Psoas muscle (tissue), 8 donors: ENCODE data around the gene TBC1D17. TPM values are rescaled to one million over a fixed set of nuclear protein-coding genes. Genes with fewer than 3 reads are reported as not detected.

Experiments used
- ATAC-seq, 4 donors: fragments of 200-7000 bp; cut with Tn5 transposase; one replicate each; pipeline ENCODE4 v1.9.1; 2020; ENCODE audit warnings: moderate library complexity in 3 of 4, mild to moderate bottlenecking in 2 of 4
- DNase-seq, 2 donors: peaks; one replicate each; pipeline ENCODE4 v3.0.0-alpha.2; 2020
- H3K27ac ChIP-seq: fragments of 200-600 bp; one replicate; pipeline ENCODE4 v1.8.0; 2022
- H3K27me3 ChIP-seq, 3 donors: fragments of 200-600 bp in 1 of 3; one replicate each; pipeline versions ENCODE4 v1.6.1 to v1.8.0; 2013 to 2022; ENCODE audit warnings: low read length in 2 of 3, mild to moderate bottlenecking in 2 of 3, moderate library complexity in 1 of 3; ENCODE audit not compliant: insufficient read depth in 3 of 3
- H3K36me3 ChIP-seq, 2 donors: fragments of 200-600 bp in 1 of 2; one replicate each; pipeline versions ENCODE4 v1.6.1 to v1.8.0; 2013 to 2022; ENCODE audit warnings: low read depth in 1 of 2, mild to moderate bottlenecking in 1 of 2, moderate library complexity in 1 of 2; ENCODE audit not compliant: insufficient read depth in 1 of 2
- H3K4me1 ChIP-seq: fragments of 200-600 bp; one replicate; pipeline ENCODE4 v1.8.0; 2022
- H3K4me3 ChIP-seq: fragments of 200-600 bp; one replicate; pipeline ENCODE4 v1.8.0; 2022; ENCODE audit warnings: mild to moderate bottlenecking
- H3K9me3 ChIP-seq: fragments of 200-600 bp; one replicate; pipeline ENCODE4 v1.8.0; 2022
- CTCF ChIP-seq: fragments of 200-600 bp; IDR thresholded peaks from one replicate; pipeline ENCODE4 v1.8.0; 2022; ENCODE audit warnings: antibody characterized with exemption
- WGBS, 3 donors: extraction: QIAGEN DNeasy Blood & Tissue Kit; methylation state at CpG; one replicate each; pipeline versions ENCODE4 v1.1.6 to v1.1.7; 2013; 5-methylcytosine and 5-hydroxymethylcytosine counted together
- intact Hi-C, 2 donors: fragments of 100-400 bp; cut with DNase I; formaldehyde crosslinking; loops; one replicate each; pipeline versions ENCODE4 v1.11.0 to v1.14.2; 2022
- polyA plus RNA-seq, 3 donors: library from polyadenylated mRNA; stranded (reverse); fragments of 200-250 nt; gene quantifications; one replicate each; pipeline ENCODE4 v1.2.3, GENCODE V29; 2013
- total RNA-seq, 4 donors: library from RNA; stranded (reverse); fragmentation: NEBNext Ultra II Directional in 2 of 4; extraction: Animal tissue kit (Norgen Biotek cat#: 25700) in 2 of 4; gene quantifications; one replicate each; pipeline versions ENCODE4 v1.2.1 to v1.2.4, GENCODE V29; 2021 to 2023
- donor health status: healthy with polysubstance abuse.
- donor health status: DM: no; HTN: no; CAD: no; lungs with moderate emphysema.
- donor health status: Bipolar disorder and iron deficiency.
- donor health status: healthy.
- donor health status: DM: yes; HTN: yes; CAD: no.
- donor health status: DM: no; HTN: no; CAD: no.
- donor health status: DM: no; HTN: no; CAD: no.
- donor health status: DM: yes; HTN: yes; CAD: no.

TBC1D17 gene
- total and polyA plus RNA-seq, 7 donors = 36.3 to 107 (median 81.8) TPM

GRCh38 chr19:49875857-49876421 lies 1.6 kb upstream of the TBC1D17 start:
- ATAC-seq = peak in 1 of 4 donors; percentile 21
- Histone ChIP-seq H3K9me3 (no peaks in the 10 kb centered on the region), H3K27ac (peak overlapping the region; percentile 92), H3K36me3 (peaks cover 0 to 48% of the 10 kb centered on the region in 2 donors), H3K4me3 (peak overlapping the region; percentile 69), H3K4me1 (peaks cover 35% of the 10 kb centered on the region), H3K27me3 (no peaks in the 10 kb centered on the region)
- 0 to 1% (median 1%) methylated on average over 23 to 28 of the region's 28 CpGs for WGBS, 3 donors
- peak; percentile 64 to 87 for DNase-seq
- no peak for TF ChIP-seq CTCF
- intact Hi-C loops = loop anchor here (2.0 to 5.0 kb wide), 2 partner anchors 57 to 379 kb away; partner anchors contain the start of genes MED25 (in 1 of the 2) and RPS11 (in 1 of the 2)

GRCh38 chr19:49876422-49877019 lies 981 bp upstream of the TBC1D17 start:
- intact Hi-C loops = loop anchor here in 1 of 2 donors (5.0 kb wide), 1 partner anchor 379 kb away; the partner anchor contains the start of gene RPS11
- Histone ChIP-seq H3K4me1 (peaks cover 35% of the 10 kb centered on the region), H3K4me3 (peak overlapping the region; percentile 69), H3K9me3 (no peaks in the 10 kb centered on the region), H3K36me3 (peaks cover 0 to 48% of the 10 kb centered on the region in 2 donors), H3K27ac (peak overlapping the region; percentile 92), H3K27me3 (no peaks in the 10 kb centered on the region)
- ATAC-seq (peak; percentile 76 to 80 (median 78)), DNase-seq (peak; percentile 98 to 99)
- TF ChIP-seq CTCF = no peak
- WGBS, 3 donors = 0 to 1% (median 0%) methylated on average over 46 of the region's 46 CpGs

GRCh38 chr19:49877879-49878743 lies 609 bp downstream of the TBC1D17 start:
- Histone ChIP-seq H3K9me3 (no peaks in the 10 kb centered on the region), H3K4me1 (peaks cover 35% of the 10 kb centered on the region), H3K36me3 (peaks cover 5 to 54% of the 10 kb centered on the region in 2 donors), H3K27me3 (no peaks in the 10 kb centered on the region), H3K4me3 (peak overlapping the region; percentile 69), H3K27ac (peak overlapping the region; percentile 92)
- DNase-seq (peak; percentile 99), ATAC-seq (peak; percentile 74 to 77 (median 74))
- TF ChIP-seq CTCF = no peak
- 6 to 10% (median 8%) methylated on average over 33 to 41 of the region's 41 CpGs for WGBS, 3 donors
- intact Hi-C loops = loop anchor here in 1 of 2 donors (5.0 kb wide), 1 partner anchor 381 kb away; the partner anchor contains the start of gene RPS11

- H3K4me1 ChIP-seq = peaks cover 35% of the 10 kb centered on the region
- DNase-seq (peak in 1 of 2 donors; percentile 53), ATAC-seq (no peak)
- peaks cover 7 to 60% of the 10 kb centered on the region in 2 donors for H3K36me3 ChIP-seq
- intact Hi-C loops = loop anchor here in 1 of 2 donors (5.0 kb wide), 1 partner anchor 381 kb away; the partner anchor contains the start of gene RPS11
- peak overlapping the region; percentile 92 for H3K27ac ChIP-seq
- H3K9me3 ChIP-seq = no peaks in the 10 kb centered on the region
- peak overlapping the region; percentile 69 for H3K4me3 ChIP-seq
- no peak for TF ChIP-seq CTCF
- H3K27me3 ChIP-seq = no peaks in the 10 kb centered on the region
- 76 to 80% (median 79%) methylated on average over 9 of the region's 9 CpGs for WGBS, 3 donors
Observed at GRCh38 chr19:49878744-49879070, 1.2 kb downstream of the TBC1D17 start.
